HL-60 (cell line): ENCODE measurements around the gene UTS2B.

Experiments used
- DNase-seq, 2 experiments: peaks; one replicate each; pipeline ENCODE4 v3.0.0-alpha.2; 2010 to 2020; ENCODE audit warnings: low read depth in 1 of 2, low spot score in 1 of 2
- H3K27ac ChIP-seq: fragments of 250-450 bp; sonication (Bioruptor Pico); replicated peaks from 2 replicates; pipeline ENCODE4 v1.5.1; 2020; ENCODE audit warnings: mild to moderate bottlenecking, moderate library complexity
- H3K27me3 ChIP-seq: fragments of 250-450 bp; sonication (Bioruptor Pico); 2 replicates; pipeline ENCODE4 v1.5.1; 2021; ENCODE audit warnings: mild to moderate bottlenecking, moderate library complexity; ENCODE audit not compliant: insufficient read depth, poor library complexity, severe bottlenecking
- H3K4me3 ChIP-seq: replicated peaks from 2 replicates; pipeline ENCODE4 v1.5.1; 2011; ENCODE audit warnings: mild to moderate bottlenecking, control low read depth, low read length; ENCODE audit not compliant: insufficient read depth
- GABPA ChIP-seq: IDR thresholded peaks from 2 replicates; pipeline ENCODE4 v1.6.1; 2012; ENCODE audit warnings: low read depth
- POLR2AphosphoS5 ChIP-seq: IDR thresholded peaks from 2 replicates; pipeline ENCODE4 v1.6.1; 2012; ENCODE audit warnings: low read depth
- SPI1 ChIP-seq: IDR thresholded peaks from 2 replicates; pipeline ENCODE4 v1.6.1; 2012; ENCODE audit warnings: low read depth, mild to moderate bottlenecking, borderline replicate concordance
- TF ChIP-seq, protein P1 (sequence below): IDR thresholded peaks from one replicate; pipeline ENCODE4 v1.5.1; 2011; ENCODE audit warnings: low read length, control low read depth, inconsistent platforms; ENCODE audit not compliant: insufficient read depth
- TF ChIP-seq, protein P2 (sequence below): IDR thresholded peaks from 2 replicates; pipeline ENCODE4 v1.6.1; 2012; ENCODE audit warnings: low read depth; ENCODE audit not compliant: insufficient replicate concordance

Gene UTS2B

DNA sequence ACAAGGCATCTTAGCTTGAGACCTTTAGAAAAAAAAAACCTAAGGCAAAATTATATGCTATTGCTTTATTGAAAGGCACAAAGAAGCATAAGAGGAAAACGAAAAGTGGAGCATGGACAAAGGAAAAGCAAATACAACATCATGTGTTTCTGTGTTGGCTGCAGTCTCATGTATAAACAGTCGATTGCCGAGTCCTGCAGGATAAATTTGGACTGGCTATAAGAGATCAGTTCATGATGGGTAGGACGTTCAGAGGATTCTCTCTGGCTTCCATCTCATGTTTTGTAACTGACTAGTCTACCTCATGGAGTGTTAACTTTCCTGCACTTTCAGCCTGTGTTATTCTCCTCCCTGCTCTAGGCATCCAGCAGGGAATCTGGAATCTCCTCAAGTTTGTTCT is 23.0 kb downstream of the UTS2B start:
- H3K4me3 ChIP-seq, result no peak overlapping the region
- DNase-seq, result no peak
- H3K27ac ChIP-seq, result no peak overlapping the region
- H3K27me3 ChIP-seq, result no peaks in the 10 kb centered on the region
- TF ChIP-seq SPI1, result no peak
- TF ChIP-seq GABPA, result no peak
- TF ChIP-seq, protein P1, sequence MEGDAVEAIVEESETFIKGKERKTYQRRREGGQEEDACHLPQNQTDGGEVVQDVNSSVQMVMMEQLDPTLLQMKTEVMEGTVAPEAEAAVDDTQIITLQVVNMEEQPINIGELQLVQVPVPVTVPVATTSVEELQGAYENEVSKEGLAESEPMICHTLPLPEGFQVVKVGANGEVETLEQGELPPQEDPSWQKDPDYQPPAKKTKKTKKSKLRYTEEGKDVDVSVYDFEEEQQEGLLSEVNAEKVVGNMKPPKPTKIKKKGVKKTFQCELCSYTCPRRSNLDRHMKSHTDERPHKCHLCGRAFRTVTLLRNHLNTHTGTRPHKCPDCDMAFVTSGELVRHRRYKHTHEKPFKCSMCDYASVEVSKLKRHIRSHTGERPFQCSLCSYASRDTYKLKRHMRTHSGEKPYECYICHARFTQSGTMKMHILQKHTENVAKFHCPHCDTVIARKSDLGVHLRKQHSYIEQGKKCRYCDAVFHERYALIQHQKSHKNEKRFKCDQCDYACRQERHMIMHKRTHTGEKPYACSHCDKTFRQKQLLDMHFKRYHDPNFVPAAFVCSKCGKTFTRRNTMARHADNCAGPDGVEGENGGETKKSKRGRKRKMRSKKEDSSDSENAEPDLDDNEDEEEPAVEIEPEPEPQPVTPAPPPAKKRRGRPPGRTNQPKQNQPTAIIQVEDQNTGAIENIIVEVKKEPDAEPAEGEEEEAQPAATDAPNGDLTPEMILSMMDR, result no peak
- TF ChIP-seq, protein P2, sequence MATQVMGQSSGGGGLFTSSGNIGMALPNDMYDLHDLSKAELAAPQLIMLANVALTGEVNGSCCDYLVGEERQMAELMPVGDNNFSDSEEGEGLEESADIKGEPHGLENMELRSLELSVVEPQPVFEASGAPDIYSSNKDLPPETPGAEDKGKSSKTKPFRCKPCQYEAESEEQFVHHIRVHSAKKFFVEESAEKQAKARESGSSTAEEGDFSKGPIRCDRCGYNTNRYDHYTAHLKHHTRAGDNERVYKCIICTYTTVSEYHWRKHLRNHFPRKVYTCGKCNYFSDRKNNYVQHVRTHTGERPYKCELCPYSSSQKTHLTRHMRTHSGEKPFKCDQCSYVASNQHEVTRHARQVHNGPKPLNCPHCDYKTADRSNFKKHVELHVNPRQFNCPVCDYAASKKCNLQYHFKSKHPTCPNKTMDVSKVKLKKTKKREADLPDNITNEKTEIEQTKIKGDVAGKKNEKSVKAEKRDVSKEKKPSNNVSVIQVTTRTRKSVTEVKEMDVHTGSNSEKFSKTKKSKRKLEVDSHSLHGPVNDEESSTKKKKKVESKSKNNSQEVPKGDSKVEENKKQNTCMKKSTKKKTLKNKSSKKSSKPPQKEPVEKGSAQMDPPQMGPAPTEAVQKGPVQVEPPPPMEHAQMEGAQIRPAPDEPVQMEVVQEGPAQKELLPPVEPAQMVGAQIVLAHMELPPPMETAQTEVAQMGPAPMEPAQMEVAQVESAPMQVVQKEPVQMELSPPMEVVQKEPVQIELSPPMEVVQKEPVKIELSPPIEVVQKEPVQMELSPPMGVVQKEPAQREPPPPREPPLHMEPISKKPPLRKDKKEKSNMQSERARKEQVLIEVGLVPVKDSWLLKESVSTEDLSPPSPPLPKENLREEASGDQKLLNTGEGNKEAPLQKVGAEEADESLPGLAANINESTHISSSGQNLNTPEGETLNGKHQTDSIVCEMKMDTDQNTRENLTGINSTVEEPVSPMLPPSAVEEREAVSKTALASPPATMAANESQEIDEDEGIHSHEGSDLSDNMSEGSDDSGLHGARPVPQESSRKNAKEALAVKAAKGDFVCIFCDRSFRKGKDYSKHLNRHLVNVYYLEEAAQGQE, result no peak
- no peak for TF ChIP-seq POLR2AphosphoS5

DNA sequence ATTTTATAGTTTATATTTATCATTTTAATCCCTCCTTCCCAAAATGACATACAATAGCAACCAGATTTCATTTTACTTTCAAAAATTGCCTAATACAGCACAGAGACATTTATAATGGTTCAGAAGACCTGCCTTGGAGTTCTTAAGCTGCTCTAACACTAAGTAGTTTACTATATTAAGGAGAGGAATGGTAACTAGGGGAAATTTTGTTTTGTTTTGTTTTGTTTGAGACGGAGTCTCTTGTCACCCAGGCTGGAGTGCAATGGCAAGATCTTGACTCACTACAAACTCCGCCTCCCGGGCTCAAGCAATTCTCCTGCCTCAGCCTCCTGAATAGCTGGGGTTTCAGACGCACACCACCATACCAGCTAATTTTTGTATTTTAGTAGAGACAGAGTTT is 23.9 kb downstream of the UTS2B start:
- Histone ChIP-seq H3K27ac (no peak overlapping the region), H3K27me3 (no peaks in the 10 kb centered on the region), H3K4me3 (no peak overlapping the region)
- TF ChIP-seq, protein P1, result no peak
- no peak for TF ChIP-seq GABPA
- TF ChIP-seq SPI1, result no peak
- no peak for TF ChIP-seq POLR2AphosphoS5
- TF ChIP-seq, protein P2, result no peak
- DNase-seq, result no peak

DNA sequence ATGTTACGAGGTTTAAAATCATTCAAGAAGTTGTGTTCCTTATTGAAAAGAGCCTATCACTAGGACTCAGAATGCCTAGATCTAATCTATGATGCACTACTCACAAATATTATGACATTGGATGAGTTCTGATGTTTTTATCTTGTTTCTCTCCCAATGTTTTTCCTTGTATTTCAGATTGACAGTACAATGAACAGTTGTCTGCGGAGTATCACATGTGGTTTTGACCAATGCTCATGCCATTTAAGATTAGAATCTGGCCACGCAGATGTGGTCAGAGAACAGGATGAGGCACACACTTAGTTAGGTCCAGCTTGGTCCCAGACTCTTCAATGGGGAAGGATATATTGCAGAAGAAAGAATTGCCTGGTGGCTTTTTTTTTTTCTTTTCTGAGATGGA is 26.7 kb downstream of the UTS2B start:
- TF ChIP-seq, protein P2, result no peak
- TF ChIP-seq, protein P1, result no peak
- TF ChIP-seq POLR2AphosphoS5 (no peak), GABPA (no peak), SPI1 (no peak)
- no peak overlapping the region for H3K27ac ChIP-seq
- no peak overlapping the region for H3K4me3 ChIP-seq
- no peak for DNase-seq
- no peaks in the 10 kb centered on the region for H3K27me3 ChIP-seq
